H9 (cell line): Measurements from ENCODE around the gene DPY19L3. TPM values are rescaled to one million over a fixed set of nuclear protein-coding genes. Genes with fewer than 3 reads are reported as not detected.

Source experiments
- DNase-seq: peaks from one replicate; pipeline ENCODE4 v3.0.0-alpha.2; 2017
- H2AFZ ChIP-seq: one replicate; pipeline ENCODE4 v1.6.1; 2013; ENCODE audit warnings: mild to moderate bottlenecking, low read length, control low read depth, moderate library complexity
- H2AK5ac ChIP-seq: 2 replicates; pipeline ENCODE4 v1.6.1; 2013; ENCODE audit warnings: low read length, control low read depth, mixed read lengths; ENCODE audit not compliant: insufficient read length
- H2BK120ac ChIP-seq: one replicate; pipeline ENCODE4 v1.6.1; 2013; ENCODE audit warnings: low read depth, mild to moderate bottlenecking, low read length, control low read depth, inconsistent platforms; ENCODE audit not compliant: poor library complexity, severe bottlenecking
- H2BK12ac ChIP-seq: 2 replicates; pipeline ENCODE4 v1.6.1; 2013; ENCODE audit warnings: low read length, control low read depth, mixed read lengths, low read depth; ENCODE audit not compliant: insufficient read length
- H2BK15ac ChIP-seq: 2 replicates; pipeline ENCODE4 v1.6.1; 2013; ENCODE audit warnings: low read depth, low read length, control low read depth
- H2BK20ac ChIP-seq: one replicate; pipeline ENCODE4 v1.6.1; 2013; ENCODE audit warnings: low read depth, mild to moderate bottlenecking, low read length, control low read depth, inconsistent platforms; ENCODE audit not compliant: poor library complexity, severe bottlenecking
- H2BK5ac ChIP-seq: 2 replicates; pipeline ENCODE4 v1.6.1; 2013; ENCODE audit warnings: low read length, control low read depth, mixed read lengths; ENCODE audit not compliant: insufficient read length
- H3K14ac ChIP-seq: 2 replicates; pipeline ENCODE4 v1.6.1; 2013; ENCODE audit warnings: low read length, control low read depth; ENCODE audit not compliant: insufficient read depth
- H3K18ac ChIP-seq: 2 replicates; pipeline ENCODE4 v1.6.1; 2013; ENCODE audit warnings: low read depth, mild to moderate bottlenecking, mixed read lengths, low read length, control low read depth; ENCODE audit not compliant: insufficient read length
- H3K23ac ChIP-seq: 2 replicates; pipeline ENCODE4 v1.6.1; 2013; ENCODE audit warnings: low read length, control low read depth, mixed read lengths, low read depth; ENCODE audit not compliant: insufficient read length
- H3K23me2 ChIP-seq: 2 replicates; pipeline ENCODE4 v1.6.1; 2013; ENCODE audit warnings: low read depth, mild to moderate bottlenecking, mixed read lengths, low read length, control low read depth; ENCODE audit not compliant: insufficient read length, poor library complexity, severe bottlenecking
- H3K27ac ChIP-seq: 2 replicates; pipeline ENCODE4 v1.5.1; 2013; ENCODE audit warnings: low read length, control low read depth, mixed read lengths, low read depth; ENCODE audit not compliant: insufficient read length
- H3K27me3 ChIP-seq: 2 replicates; pipeline ENCODE4 v1.6.1; 2013; ENCODE audit warnings: low read length, control low read depth, inconsistent platforms; ENCODE audit not compliant: insufficient read depth
- H3K4ac ChIP-seq: 2 replicates; pipeline ENCODE4 v1.6.1; 2013; ENCODE audit warnings: low read depth, mild to moderate bottlenecking, control low read depth, inconsistent platforms, low read length, moderate library complexity
- H3K4me1 ChIP-seq: 2 replicates; pipeline ENCODE4 v1.6.1; 2013; ENCODE audit warnings: low read length, control low read depth, inconsistent platforms; ENCODE audit not compliant: insufficient read depth
- H3K4me2 ChIP-seq: 2 replicates; pipeline ENCODE4 v1.6.1; 2013; ENCODE audit warnings: low read length, control low read depth, mixed read lengths; ENCODE audit not compliant: insufficient read length, insufficient read depth
- H3K56ac ChIP-seq: 2 replicates; pipeline ENCODE4 v1.6.1; 2013; ENCODE audit warnings: low read depth, mild to moderate bottlenecking, mixed read lengths, low read length, control low read depth; ENCODE audit not compliant: insufficient read length
- H3K79me1 ChIP-seq: 2 replicates; pipeline ENCODE4 v1.6.1; 2013; ENCODE audit warnings: low read depth, mild to moderate bottlenecking, moderate library complexity, low read length, control low read depth, inconsistent platforms; ENCODE audit not compliant: insufficient read depth, poor library complexity, severe bottlenecking
- H3K79me2 ChIP-seq: 2 replicates; pipeline ENCODE4 v1.6.1; 2013; ENCODE audit warnings: low read length, control low read depth, inconsistent platforms; ENCODE audit not compliant: insufficient read depth
- H3K9ac ChIP-seq: 2 replicates; pipeline ENCODE4 v1.6.1; 2013; ENCODE audit warnings: low read length, control low read depth, mixed read lengths; ENCODE audit not compliant: insufficient read length; ENCODE audit errors: extremely low read depth
- H3K9me3 ChIP-seq: one replicate; pipeline ENCODE4 v1.6.1; 2013; ENCODE audit warnings: low read depth, low read length, inconsistent platforms; ENCODE audit not compliant: control insufficient read depth
- H3T11ph ChIP-seq: one replicate; pipeline ENCODE4 v1.6.1; 2013; ENCODE audit warnings: mild to moderate bottlenecking, low read length, control low read depth, inconsistent platforms
- H4K20me1 ChIP-seq: one replicate; pipeline ENCODE4 v1.6.1; 2013; ENCODE audit not compliant: control insufficient read depth, insufficient read length, insufficient read depth
- H4K5ac ChIP-seq: 2 replicates; pipeline ENCODE4 v1.6.1; 2013; ENCODE audit warnings: low read depth, mild to moderate bottlenecking, mixed read lengths, low read length, control low read depth; ENCODE audit not compliant: insufficient read length
- H4K8ac ChIP-seq: replicated peaks from 2 replicates; pipeline ENCODE4 v1.6.1; 2013; ENCODE audit warnings: low read length, control low read depth, mixed read lengths, low read depth; ENCODE audit not compliant: insufficient read length
- H4K91ac ChIP-seq: 2 replicates; pipeline ENCODE4 v1.6.1; 2013; ENCODE audit warnings: low read depth, mild to moderate bottlenecking, moderate library complexity, mixed read lengths, low read length, control low read depth; ENCODE audit not compliant: insufficient read length
- H3K27ac Mint-ChIP-seq, 3 experiments: 2 replicates in 2 of 3; 3 replicates in 1 of 3; pipeline ENCODE4 v1.8.0; 2020 to 2021; ENCODE audit warnings: mixed read lengths in 3 of 3, mild to moderate bottlenecking in 1 of 3, moderate library complexity in 1 of 3
- H3K27me3 Mint-ChIP-seq: 2 replicates; pipeline ENCODE4 v1.8.0; 2021; ENCODE audit warnings: low read depth, mild to moderate bottlenecking, moderate library complexity, mixed read lengths
- H3K36me3 Mint-ChIP-seq, 3 experiments: 2 replicates in 2 of 3; 3 replicates in 1 of 3; pipeline ENCODE4 v1.8.0; 2020 to 2021; ENCODE audit warnings: low read depth in 3 of 3, mixed read lengths in 3 of 3; ENCODE audit not compliant: insufficient read depth in 1 of 3
- H3K4me1 Mint-ChIP-seq, 2 experiments: 2 replicates each; pipeline ENCODE4 v1.8.0; 2020; ENCODE audit warnings: mixed read lengths in 2 of 2
- H3K4me3 Mint-ChIP-seq, 2 experiments: 2 replicates in 1 of 2; 3 replicates in 1 of 2; pipeline ENCODE4 v1.8.0; 2020 to 2021; ENCODE audit warnings: mild to moderate bottlenecking in 2 of 2, mixed read lengths in 2 of 2, moderate library complexity in 1 of 2
- H3K9me3 Mint-ChIP-seq, 2 experiments: 2 replicates in 1 of 2; 3 replicates in 1 of 2; pipeline ENCODE4 v1.8.0; 2020; ENCODE audit warnings: mild to moderate bottlenecking in 2 of 2, mixed read lengths in 2 of 2, moderate library complexity in 1 of 2
- CTCF ChIP-seq: fragments of 200-600 bp; sonication (generic); conservative IDR thresholded peaks from 3 replicates; pipeline ENCODE4 v1.8.0; 2021; ENCODE audit warnings: antibody characterized with exemption, mild to moderate bottlenecking
- WGBS: extraction: QIAGEN DNeasy Blood & Tissue Kit; methylation state at CpG from one replicate; pipeline ENCODE4 v1.1.7; 2013; ENCODE audit warnings: missing lambda C conversion rate, low lambda C conversion rate, mixed read lengths; ENCODE audit not compliant: insufficient read length; ENCODE audit errors: extremely low coverage; 5-methylcytosine and 5-hydroxymethylcytosine counted together
- total RNA-seq: library from RNA; stranded (reverse); gene quantifications from 2 replicates; pipeline ENCODE4 v1.2.1, GENCODE V29; 2021

DPY19L3 gene
- total RNA-seq, 1 experiment from 2014 or later, result 54.5 TPM

- Histone ChIP-seq H2BK120ac (no peak overlapping the region), H3K14ac (no peak overlapping the region), H3K79me2 (no peaks in the 10 kb centered on the region), H3K79me1 (no peaks in the 10 kb centered on the region), H4K20me1 (no peaks in the 10 kb centered on the region), H4K5ac (no peak overlapping the region), H2BK20ac (no peak overlapping the region), H2BK5ac (no peak overlapping the region), H3K4me2 (no peak overlapping the region), H4K91ac (no peak overlapping the region), H3K18ac (no peak overlapping the region), H2AK5ac (no peak overlapping the region), H3T11ph (no peak overlapping the region), H3K4me1 (no peaks in the 10 kb centered on the region; the same call in 1 of the 2 replicates), H3K23ac (no peak overlapping the region), H2BK15ac (no peak overlapping the region), H2BK12ac (no peak overlapping the region), H3K23me2 (no peaks in the 10 kb centered on the region), H3K56ac (no peak overlapping the region), H4K8ac (no peak overlapping the region), H3K27me3 (no peaks in the 10 kb centered on the region), H3K27ac (no peak overlapping the region), H3K4ac (no peak overlapping the region), H3K9ac (no peak overlapping the region), H2AFZ (no peak overlapping the region), H3K9me3 (no peaks in the 10 kb centered on the region)
- Mint-ChIP-seq H3K36me3 (peaks cover 0 to 4% (median 4%) of the 10 kb centered on the region in 3 experiments; a peak in 2 of 7 replicates), H3K9me3 (no peaks in the 10 kb centered on the region), H3K4me1 (peaks cover 0 to 8% of the 10 kb centered on the region in 2 experiments; a peak in 2 of 4 replicates), H3K27me3 (no peaks in the 10 kb centered on the region), H3K27ac (no peak overlapping the region; a peak in 1 of 7 replicates), H3K4me3 (no peak overlapping the region)
- no peak for TF ChIP-seq CTCF
- DNase-seq, result no peak
- no CpG with 5 or more reads among the region's 6 CpGs for WGBS
Observed at GRCh38 chr19:32396046-32396652, 9.4 kb upstream of the DPY19L3 start.
